Fibroblast of villous mesenchyme (primary cell): ENCODE results near the gene ARSA. TPM values are rescaled to one million over a fixed set of nuclear protein-coding genes. Genes with fewer than 3 reads are reported as not detected.

Experiments
- DNase-seq: peaks from one replicate; pipeline ENCODE4 v3.0.0-alpha.2; 2010; ENCODE audit warnings: low read depth
- H3K4me3 ChIP-seq: 2 replicates; pipeline ENCODE4 v1.5.1; 2011; ENCODE audit warnings: low read depth, mild to moderate bottlenecking, low read length
- CTCF ChIP-seq: IDR thresholded peaks from 2 replicates; pipeline ENCODE4 v1.5.1; 2012; ENCODE audit warnings: low read depth, mild to moderate bottlenecking, low read length; ENCODE audit not compliant: insufficient read depth
- total RNA-seq: library from RNA; depleted of rRNA; stranded (reverse); fragments of >200 nt; gene quantifications from 2 replicates; pipeline ENCODE4 v1.2.3, GENCODE V29; 2012

Gene ARSA
- total RNA-seq, 1 donor, result 9.9 TPM

DNA sequence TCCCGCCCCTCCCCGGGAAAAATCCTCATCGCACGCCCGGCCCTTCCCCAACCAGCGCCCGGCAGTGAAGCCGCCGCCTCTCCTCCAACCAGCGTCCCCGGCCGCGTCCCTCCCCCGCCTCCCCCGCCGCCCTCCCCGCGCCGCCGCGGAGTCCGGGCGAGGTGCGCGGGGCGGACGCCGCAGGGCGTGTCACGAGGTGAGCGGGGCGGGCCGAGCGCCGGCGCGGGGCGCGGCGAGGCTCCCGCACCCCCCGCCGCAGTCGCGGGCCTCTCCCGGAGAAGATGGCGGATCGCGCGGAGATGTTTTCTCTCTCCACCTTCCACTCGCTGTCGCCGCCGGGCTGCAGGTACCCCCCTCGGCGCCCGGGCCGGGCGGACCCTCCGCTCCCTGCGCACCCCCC lies 27.4 kb downstream of the ARSA start, which contains the start of gene MAPK8IP2:
MAPK8IP2 (plus strand) TSS at position 256 of the 400 bp plus-strand sequence; CDS start at position 282, 26 bp downstream.
- DNase-seq, result no peak

DNA sequence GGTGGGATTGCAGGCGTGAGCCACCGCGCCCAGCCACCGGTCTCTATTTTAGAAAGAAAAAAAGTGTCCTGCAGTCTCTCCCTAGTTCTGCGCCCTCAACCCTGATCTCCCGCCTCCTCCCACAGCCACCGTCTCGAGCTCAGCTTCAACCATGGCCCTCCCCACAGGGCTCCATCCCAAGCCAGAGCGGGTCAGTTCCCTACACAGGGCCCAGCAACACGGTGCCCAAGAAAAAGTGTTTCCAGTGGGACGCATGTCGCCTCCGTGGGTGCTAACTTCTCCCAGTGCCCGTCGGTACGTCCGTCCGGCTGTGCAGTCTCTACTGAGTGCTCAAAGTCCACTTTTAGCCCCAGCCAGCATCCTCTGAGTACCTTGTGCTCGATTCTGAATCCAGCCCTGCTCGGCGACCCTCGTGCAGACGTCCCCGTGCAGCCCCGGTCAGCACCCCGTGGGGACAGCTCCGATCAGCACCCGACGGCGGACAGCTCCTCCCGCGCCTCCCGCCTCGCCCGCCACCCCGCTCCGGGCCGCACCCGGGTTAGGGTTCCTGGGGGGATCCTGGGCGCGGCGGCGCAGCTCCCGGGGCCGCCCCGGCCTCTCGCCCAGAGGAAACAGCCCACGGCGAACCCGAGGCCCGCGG lies 28.0 kb downstream of the ARSA start:
- TF ChIP-seq CTCF, result no peak
- peak; percentile 40 for DNase-seq
- H3K4me3 ChIP-seq, result no peak overlapping the region

More for the DNA sequence above, 27.4 kb downstream of the ARSA start, which contains the start of gene MAPK8IP2:
- no peak for TF ChIP-seq CTCF
- peak within 1 kb of the TSS; percentile 21 for H3K4me3 ChIP-seq

DNA sequence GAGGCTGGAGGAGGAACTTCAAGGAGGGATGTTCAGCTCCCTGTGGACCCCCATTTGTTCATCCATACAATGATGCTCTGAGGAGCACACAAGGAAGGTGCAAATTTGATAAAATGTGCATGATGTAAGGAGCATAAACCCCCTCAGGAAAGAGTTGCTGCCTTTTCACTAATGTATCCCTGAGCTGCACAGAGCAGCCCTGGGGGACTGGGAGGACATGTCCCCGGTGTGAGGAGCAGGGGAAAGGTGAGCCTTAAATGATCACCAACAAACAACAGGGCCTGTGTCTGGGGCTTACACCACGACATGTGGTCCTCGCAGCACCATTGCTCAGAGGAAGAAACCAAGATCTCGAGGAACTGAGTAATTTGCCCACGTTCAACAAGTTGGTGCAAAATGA lies 30.9 kb downstream of the ARSA start:
- TF ChIP-seq CTCF, result no peak
- no peak overlapping the region for H3K4me3 ChIP-seq
- DNase-seq, result no peak

DNA sequence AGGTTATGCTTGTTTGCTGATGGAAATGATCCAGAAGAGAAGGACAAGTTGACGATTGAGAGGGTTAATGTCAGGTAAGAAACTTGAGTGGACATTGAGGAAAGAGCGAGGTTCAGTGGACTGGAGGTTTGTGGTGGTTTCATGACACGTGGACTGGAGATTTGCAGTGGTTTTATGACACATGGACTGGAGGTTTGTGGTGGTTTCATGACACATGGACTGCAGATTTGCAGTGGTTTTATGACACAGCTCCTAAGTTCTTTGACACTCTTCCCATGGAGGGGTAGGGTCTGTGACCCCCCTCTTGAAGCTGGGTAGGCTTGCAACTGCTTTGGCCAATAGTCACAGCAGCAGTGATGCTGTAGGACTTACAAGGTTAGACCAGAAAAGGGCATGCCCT lies 32.8 kb downstream of the ARSA start:
- H3K4me3 ChIP-seq, result no peak overlapping the region
- no peak for DNase-seq
- TF ChIP-seq CTCF, result no peak

DNA sequence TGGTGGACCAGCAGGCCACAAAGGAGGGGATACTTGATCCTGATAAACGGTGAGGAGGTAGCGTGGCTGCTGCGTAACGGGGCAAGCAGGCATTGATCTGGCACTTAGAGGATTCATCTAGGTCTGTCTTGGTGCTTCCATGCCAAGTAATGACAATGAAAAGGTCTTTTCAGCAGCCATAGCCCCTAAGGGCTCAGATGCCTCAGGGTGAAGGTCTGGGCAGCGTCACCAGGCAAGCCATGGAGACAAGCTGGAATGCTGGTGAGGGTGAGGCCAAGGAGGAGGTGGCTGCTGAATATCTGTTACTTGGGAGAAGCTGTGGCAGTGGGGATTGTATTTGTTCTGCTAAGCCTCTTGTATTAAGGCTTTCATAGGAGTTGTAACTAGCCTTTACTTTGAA lies 40.5 kb downstream of the ARSA start:
- no peak for TF ChIP-seq CTCF
- no peak for DNase-seq
- no peak overlapping the region for H3K4me3 ChIP-seq

DNA sequence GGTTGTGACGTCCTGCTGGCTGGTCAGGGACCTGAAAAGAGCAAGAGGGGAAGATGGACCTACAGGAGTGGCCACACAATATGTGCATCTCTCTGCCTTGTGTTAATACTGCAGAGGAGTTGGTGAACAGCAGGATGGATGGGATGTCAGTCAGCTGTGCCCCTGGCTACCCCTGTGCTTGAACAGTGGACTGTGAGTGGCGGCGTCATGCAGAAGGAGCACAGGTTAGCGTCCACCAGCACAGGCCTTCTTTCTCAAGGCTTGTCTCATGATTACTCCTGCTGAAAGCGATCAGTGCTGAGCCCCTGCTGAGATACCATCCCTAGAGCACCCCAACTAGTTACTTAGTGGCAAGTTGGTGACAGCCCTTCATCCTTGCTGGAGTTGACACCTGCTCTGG lies 41.5 kb downstream of the ARSA start:
- no peak for TF ChIP-seq CTCF
- H3K4me3 ChIP-seq, result no peak overlapping the region
- no peak for DNase-seq

DNA sequence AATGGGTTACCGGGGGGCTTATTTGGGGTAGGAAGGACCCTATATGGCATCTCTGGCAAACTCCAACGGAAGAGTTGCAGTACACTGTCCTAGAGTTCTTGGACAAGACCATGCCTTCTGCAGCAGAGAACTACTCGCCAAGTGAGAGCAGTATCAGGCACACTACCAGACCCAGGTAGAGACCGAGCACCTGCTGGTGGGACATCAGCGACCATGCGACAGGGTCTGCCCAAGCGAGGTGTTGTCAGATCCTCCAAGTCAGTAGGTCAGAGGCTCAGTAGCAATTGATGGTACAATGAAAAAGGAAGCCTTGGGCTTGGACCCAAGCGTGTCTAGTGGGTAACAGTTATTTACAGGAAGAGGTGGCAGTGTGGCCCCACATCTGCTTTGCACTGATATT lies 42.2 kb downstream of the ARSA start:
- H3K4me3 ChIP-seq, result no peak overlapping the region
- no peak for TF ChIP-seq CTCF
- no peak for DNase-seq
